Dendritic cell treated with granulocyte-macrophage colony-stimulating factor and Interleukin-4, amounts not matched to agents 40 ng/mL and 50 ng/mL, for 4 days (primary cell): Measurements from ENCODE around the gene GRAP.

Experiments
- H3K27ac Mint-ChIP-seq: one replicate; pipeline ENCODE4 v1.8.0; 2022; ENCODE audit warnings: mild to moderate bottlenecking, mixed read lengths
- H3K27me3 Mint-ChIP-seq: one replicate; pipeline ENCODE4 v1.8.0; 2022; ENCODE audit warnings: mild to moderate bottlenecking, mixed read lengths
- H3K36me3 Mint-ChIP-seq: one replicate; pipeline ENCODE4 v1.8.0; 2022; ENCODE audit warnings: low read depth, mixed read lengths
- H3K4me1 Mint-ChIP-seq: one replicate; pipeline ENCODE4 v1.8.0; 2022; ENCODE audit warnings: low read depth, mixed read lengths
- H3K4me3 Mint-ChIP-seq: one replicate; pipeline ENCODE4 v1.8.0; 2022; ENCODE audit warnings: mild to moderate bottlenecking, moderate library complexity, mixed read lengths
- H3K9me3 Mint-ChIP-seq: one replicate; pipeline ENCODE4 v1.8.0; 2022; ENCODE audit warnings: mixed read lengths
- intact Hi-C: fragments of 100-400 bp; cut with micrococcal nuclease; formaldehyde crosslinking; loops from one replicate; pipeline ENCODE4 v1.15.0; 2022

The GRAP gene

GRCh38 chr17:18994631-18995030 is 52.1 kb downstream of the GRAP start:
- H3K36me3 Mint-ChIP-seq = no peaks in the 10 kb centered on the region
- H3K9me3 Mint-ChIP-seq = peaks cover 11% of the 10 kb centered on the region
- H3K4me1 Mint-ChIP-seq = peaks cover 13% of the 10 kb centered on the region
- intact Hi-C loops = no loop called here
- no peak overlapping the region for H3K27ac Mint-ChIP-seq
- peaks cover 31% of the 10 kb centered on the region for H3K27me3 Mint-ChIP-seq
- no peak overlapping the region for H3K4me3 Mint-ChIP-seq

DNA sequence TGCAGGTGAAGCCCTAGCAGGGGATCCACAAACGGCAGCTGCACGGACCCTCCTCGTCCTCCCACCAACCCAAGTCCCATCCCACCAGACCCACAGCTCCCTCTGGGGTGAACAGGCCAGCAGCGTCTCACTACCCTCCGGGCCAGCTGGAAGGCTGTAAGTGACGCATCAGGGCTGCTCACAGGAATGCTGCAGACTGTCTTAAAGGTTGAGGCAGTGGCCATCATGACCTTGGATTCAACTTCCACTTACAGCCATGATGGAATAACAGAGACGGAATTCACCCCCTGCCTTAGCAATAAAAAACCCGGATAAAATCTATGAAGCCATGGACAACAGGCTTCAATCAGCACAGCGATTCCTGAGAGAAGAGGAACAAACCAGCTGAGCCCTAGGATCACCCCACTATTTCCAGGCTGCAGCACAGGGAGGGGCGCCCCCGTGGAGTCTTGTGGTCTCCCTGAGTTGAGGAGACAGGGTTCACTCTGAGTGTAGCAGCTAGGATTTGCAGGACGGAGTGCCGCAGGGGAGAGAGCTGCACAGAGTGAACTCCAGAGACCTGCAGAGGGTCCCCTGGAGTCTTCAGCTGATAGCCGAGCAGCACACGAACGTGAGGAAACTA is 52.7 kb downstream of the GRAP start:
- H3K27me3 Mint-ChIP-seq = peaks cover 31% of the 10 kb centered on the region
- intact Hi-C loops = no loop called here
- peaks cover 13% of the 10 kb centered on the region for H3K4me1 Mint-ChIP-seq
- H3K4me3 Mint-ChIP-seq = no peak overlapping the region
- H3K9me3 Mint-ChIP-seq = peaks cover 11% of the 10 kb centered on the region
- H3K27ac Mint-ChIP-seq = no peak overlapping the region
- no peaks in the 10 kb centered on the region for H3K36me3 Mint-ChIP-seq

DNA sequence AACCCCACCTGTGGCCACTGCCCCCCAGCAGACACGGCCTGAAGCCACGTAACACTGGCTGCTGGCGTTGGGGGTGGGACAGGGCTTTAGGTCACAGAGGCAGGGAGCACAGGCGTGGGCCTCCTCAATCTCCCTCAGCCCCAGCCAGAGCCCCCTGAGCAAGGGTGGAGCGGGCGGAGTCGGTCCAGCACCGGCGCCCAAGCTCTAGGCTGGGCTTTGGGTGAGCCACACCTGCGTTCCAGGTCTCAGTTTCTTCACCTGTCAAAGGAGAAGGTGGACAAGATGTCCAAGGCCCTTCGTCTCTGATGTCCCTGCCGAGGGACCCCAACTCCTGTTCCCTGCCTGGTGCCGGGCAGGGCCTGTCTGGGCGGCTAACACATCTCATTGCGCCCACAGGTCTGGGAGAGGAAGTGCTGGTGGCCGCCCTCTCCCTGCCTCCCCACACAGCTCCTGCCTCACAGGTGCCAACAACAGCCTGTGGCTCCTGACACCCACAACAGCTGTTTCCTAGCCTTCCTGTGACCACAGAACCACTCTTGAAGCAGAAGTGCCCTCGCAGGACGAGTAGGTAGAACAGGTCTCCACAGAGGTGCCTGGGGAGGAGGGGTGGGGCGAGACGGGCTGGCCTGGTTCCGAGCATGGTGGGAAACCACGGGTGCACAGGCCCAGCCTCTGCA is 54.2 kb downstream of the GRAP start:
- H3K4me3 Mint-ChIP-seq = no peak overlapping the region
- no peaks in the 10 kb centered on the region for H3K36me3 Mint-ChIP-seq
- H3K27me3 Mint-ChIP-seq = peaks cover 31% of the 10 kb centered on the region
- H3K4me1 Mint-ChIP-seq = peaks cover 13% of the 10 kb centered on the region
- peaks cover 11% of the 10 kb centered on the region for H3K9me3 Mint-ChIP-seq
- intact Hi-C loops = no loop called here
- no peak overlapping the region for H3K27ac Mint-ChIP-seq

DNA sequence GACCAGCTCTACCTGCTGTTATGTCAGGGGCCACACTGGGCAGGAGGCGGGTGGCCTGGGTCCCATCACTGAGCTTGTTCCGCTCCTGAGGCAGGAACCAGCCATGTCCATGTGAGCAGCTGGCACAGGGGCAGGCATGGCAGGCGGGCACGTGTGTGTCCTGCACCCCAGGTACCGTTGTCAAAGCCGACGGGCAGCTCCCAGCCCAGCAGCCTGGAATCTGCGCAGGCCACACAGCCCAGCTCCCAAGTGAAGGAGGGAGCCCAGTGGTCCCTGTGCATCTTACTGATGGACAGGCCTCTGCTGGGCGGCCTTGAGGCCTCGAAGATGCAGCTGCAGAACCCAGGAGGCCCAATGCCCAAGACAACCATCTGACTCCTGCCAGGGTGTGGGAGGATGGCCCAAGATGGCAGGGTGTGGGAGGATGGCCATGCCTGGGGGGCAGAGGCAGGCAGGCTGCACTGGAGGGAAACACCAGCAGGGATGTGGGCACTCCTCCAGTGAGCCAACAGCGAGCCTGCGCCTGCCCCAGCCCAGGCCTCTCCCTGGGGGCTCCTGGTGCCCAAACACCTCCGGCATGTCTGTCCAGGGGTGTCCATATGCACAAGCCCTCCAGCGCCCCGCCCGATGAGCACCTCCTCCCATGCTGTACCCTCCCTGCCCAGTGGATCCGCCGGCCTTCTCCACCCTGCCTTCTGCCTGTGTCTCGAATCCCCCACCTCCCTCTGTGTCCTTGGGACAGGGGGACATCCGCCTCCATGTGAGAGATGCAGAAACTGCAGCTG is 55.0 kb downstream of the GRAP start:
- intact Hi-C loops = no loop called here
- Mint-ChIP-seq H3K4me3 (no peak overlapping the region), H3K36me3 (no peaks in the 10 kb centered on the region), H3K27ac (no peak overlapping the region), H3K9me3 (peaks cover 11% of the 10 kb centered on the region), H3K4me1 (peaks cover 13% of the 10 kb centered on the region), H3K27me3 (peaks cover 31% of the 10 kb centered on the region)

GRCh38 chr17:18990331-18990730 is 56.4 kb downstream of the GRAP start:
- intact Hi-C loops = no loop called here
- no peaks in the 10 kb centered on the region for H3K36me3 Mint-ChIP-seq

DNA sequence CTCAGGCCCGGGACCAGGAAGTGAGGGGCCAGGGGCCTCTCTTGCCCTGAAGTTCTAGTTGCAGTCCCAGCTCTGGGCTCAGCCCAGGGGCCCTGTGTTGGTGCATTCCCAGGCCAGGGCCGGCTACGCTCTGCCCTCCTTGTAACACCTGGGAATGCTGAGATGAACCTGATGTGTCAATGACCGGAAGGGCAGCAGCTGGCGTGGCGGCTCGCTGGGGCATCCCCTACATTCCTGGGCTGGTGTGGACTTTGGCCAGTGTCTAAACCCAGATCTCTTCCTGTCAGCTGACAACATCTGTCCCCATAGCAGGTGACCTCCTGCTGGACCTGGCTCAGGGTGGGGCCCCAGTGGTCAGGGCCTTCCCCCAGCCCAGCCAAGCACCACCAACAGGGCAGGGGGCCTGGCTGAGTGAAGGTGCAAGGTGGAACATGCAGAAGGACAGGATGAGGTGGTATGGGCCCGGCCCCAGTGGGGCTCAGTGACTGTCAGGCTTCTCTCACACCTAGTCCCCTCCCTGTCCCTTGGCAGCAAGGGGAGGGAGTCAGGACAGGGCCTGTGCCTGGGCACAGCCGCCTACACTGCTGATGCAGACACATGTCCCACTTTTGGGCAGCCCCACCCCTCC is 58.1 kb downstream of the GRAP start:
- intact Hi-C loops = no loop called here
- H3K9me3 Mint-ChIP-seq = no peaks in the 10 kb centered on the region
- H3K36me3 Mint-ChIP-seq = no peaks in the 10 kb centered on the region
- no peak overlapping the region for H3K4me3 Mint-ChIP-seq
- H3K4me1 Mint-ChIP-seq = peaks cover 13% of the 10 kb centered on the region
- peaks cover 19% of the 10 kb centered on the region for H3K27me3 Mint-ChIP-seq
- no peak overlapping the region for H3K27ac Mint-ChIP-seq

More at GRCh38 chr17:18990331-18990730, 56.4 kb downstream of the GRAP start:
- Mint-ChIP-seq H3K27ac (no peak overlapping the region), H3K9me3 (peaks cover 6% of the 10 kb centered on the region), H3K4me1 (peaks cover 13% of the 10 kb centered on the region), H3K27me3 (peaks cover 31% of the 10 kb centered on the region), H3K4me3 (no peak overlapping the region)

GRCh38 chr17:18987862-18988545 is 58.8 kb downstream of the GRAP start:
- no peak overlapping the region for H3K4me3 Mint-ChIP-seq
- intact Hi-C loops = no loop called here
- peaks cover 12% of the 10 kb centered on the region for H3K27me3 Mint-ChIP-seq
- no peaks in the 10 kb centered on the region for H3K36me3 Mint-ChIP-seq
- H3K4me1 Mint-ChIP-seq = peaks cover 10% of the 10 kb centered on the region
- H3K27ac Mint-ChIP-seq = no peak overlapping the region
- H3K9me3 Mint-ChIP-seq = no peaks in the 10 kb centered on the region

GRCh38 chr17:18987230-18987610 is 59.5 kb downstream of the GRAP start:
- intact Hi-C loops = no loop called here
- Mint-ChIP-seq H3K27ac (no peak overlapping the region), H3K27me3 (peaks cover 5% of the 10 kb centered on the region), H3K4me1 (peaks cover 5% of the 10 kb centered on the region), H3K36me3 (no peaks in the 10 kb centered on the region), H3K9me3 (no peaks in the 10 kb centered on the region), H3K4me3 (no peak overlapping the region)

GRCh38 chr17:18986541-18987229 is 60.1 kb downstream of the GRAP start:
- Mint-ChIP-seq H3K9me3 (no peaks in the 10 kb centered on the region), H3K27ac (no peak overlapping the region), H3K4me1 (peaks cover 7% of the 10 kb centered on the region), H3K27me3 (peaks cover under 1% of the 10 kb centered on the region), H3K36me3 (no peaks in the 10 kb centered on the region), H3K4me3 (no peak overlapping the region)
- intact Hi-C loops = no loop called here

- Mint-ChIP-seq H3K4me3 (no peak overlapping the region), H3K27me3 (no peaks in the 10 kb centered on the region), H3K36me3 (no peaks in the 10 kb centered on the region), H3K9me3 (no peaks in the 10 kb centered on the region), H3K27ac (no peak overlapping the region), H3K4me1 (peaks cover 7% of the 10 kb centered on the region)
- intact Hi-C loops = no loop called here
These were observed 61.3 kb downstream of the GRAP start for GRCh38 chr17:18985475-18985874.

GRCh38 chr17:18984273-18985114 is 62.3 kb downstream of the GRAP start:
- H3K4me3 Mint-ChIP-seq = no peak overlapping the region
- no peaks in the 10 kb centered on the region for H3K36me3 Mint-ChIP-seq
- H3K27ac Mint-ChIP-seq = no peak overlapping the region
- H3K27me3 Mint-ChIP-seq = no peaks in the 10 kb centered on the region
- no peaks in the 10 kb centered on the region for H3K9me3 Mint-ChIP-seq
- intact Hi-C loops = no loop called here
- H3K4me1 Mint-ChIP-seq = peaks cover 7% of the 10 kb centered on the region

DNA sequence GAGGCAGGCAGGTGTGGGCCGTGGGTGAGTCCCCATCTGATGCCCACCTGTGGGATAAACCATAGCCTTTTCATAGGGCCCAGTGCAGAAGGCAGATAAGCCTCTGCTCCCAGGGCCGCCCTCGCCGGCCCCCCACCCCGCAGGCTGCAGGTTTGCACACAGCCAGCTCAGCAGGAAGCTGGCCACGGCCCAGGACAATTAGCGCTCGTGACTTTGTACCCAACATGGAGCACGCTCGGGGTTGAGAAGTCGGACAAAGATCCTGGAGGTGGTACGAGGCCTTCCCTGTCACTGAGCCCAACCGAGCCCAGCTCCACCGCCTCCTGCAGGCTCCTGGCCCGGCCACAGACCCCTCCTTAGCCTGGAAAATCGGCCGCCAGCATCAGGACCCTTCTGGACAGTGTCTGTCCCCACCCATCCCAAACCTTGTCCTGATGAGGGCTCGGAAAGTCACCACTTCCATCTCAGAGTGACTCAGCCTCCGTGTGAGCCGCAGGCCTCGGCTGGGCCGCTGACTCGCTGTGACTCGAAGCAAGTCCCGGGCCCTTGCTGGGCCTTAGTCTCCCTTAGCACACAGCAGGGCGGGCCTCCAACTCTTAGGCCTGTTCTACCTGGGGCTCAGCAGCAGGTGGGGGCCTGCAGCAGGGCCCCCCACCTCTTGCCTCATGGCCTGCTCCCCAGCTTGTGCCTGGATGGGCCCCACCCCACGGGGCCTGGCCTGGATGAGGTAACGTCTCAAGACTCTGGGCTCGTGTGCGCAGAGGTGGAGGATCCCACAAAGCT is 64.9 kb downstream of the GRAP start:
- intact Hi-C loops = no loop called here
- peaks cover 7% of the 10 kb centered on the region for H3K4me1 Mint-ChIP-seq
- no peak overlapping the region for H3K27ac Mint-ChIP-seq
- no peak overlapping the region for H3K4me3 Mint-ChIP-seq
- no peaks in the 10 kb centered on the region for H3K9me3 Mint-ChIP-seq
- H3K27me3 Mint-ChIP-seq = no peaks in the 10 kb centered on the region
- H3K36me3 Mint-ChIP-seq = peaks cover 14% of the 10 kb centered on the region
